GM12801 (cell line): ENCODE data around the gene DARS1.

Experiments used
- CTCF ChIP-seq: IDR thresholded peaks from one replicate; pipeline ENCODE4 v1.5.1; 2011; ENCODE audit warnings: control low read depth; ENCODE audit not compliant: insufficient read length; ENCODE audit errors: extremely low read depth

Gene DARS1

DNA sequence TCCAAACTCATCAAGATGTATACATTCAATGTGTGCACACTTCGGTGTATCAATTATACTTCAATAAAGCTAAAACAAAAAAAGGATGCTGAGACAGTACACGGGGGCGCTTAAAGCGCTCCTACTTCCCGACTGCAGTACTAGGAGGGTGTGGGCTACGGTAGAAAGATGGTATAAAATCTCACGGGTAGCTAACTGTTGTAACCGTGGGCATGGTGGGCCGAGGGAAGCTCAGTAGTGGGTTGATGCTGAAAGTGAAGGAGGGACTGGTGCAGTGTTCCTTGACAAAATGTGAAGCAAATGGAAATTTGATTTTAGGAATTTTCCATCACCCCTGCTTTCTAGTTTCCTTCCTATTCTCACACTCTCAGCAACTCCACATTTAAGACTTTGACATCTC is 42.6 kb upstream of the DARS1 start:
- TF ChIP-seq CTCF: no peak

DNA sequence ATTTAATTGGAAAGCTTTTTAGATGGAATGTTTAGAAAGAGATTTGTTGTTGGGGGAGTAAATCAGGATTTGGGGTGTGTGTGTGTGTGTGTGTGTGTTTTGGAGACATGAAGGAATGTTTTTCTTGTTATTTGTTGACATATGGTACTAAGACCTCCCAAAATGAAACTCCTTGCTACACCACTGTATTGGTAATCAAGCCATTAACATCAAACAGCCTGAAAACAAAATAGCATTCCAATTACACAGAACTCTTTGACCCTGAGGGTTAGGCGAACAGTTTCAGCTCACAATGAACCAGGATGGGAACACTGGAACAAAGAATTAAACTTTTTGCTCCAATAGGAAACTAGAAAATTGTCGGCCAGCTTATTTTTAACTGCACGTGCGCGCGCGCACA is 41.7 kb upstream of the DARS1 start:
- no peak for TF ChIP-seq CTCF

- no peak for TF ChIP-seq CTCF
These were observed 39.9 kb upstream of the DARS1 start for GRCh38 chr2:136025057-136025973.

DNA sequence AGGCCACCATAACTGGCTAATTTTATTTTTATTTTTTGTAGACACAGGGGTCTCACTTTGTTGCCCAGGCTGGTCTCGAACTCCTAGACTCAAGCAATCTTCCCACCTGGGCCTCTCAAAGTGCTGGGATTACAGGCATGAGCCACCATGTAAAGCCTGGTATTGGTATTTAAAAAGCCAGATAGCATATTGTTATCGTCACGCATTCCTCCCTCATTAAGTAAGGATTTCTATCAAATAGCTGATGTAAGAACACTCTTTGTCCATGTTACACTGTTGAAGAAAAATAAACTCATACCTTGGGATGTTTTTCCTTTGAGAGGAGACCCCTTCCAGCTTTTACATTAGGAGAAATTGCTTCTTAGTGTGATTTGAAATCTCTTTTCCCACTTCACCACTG is 39.2 kb upstream of the DARS1 start:
- no peak for TF ChIP-seq CTCF

DNA sequence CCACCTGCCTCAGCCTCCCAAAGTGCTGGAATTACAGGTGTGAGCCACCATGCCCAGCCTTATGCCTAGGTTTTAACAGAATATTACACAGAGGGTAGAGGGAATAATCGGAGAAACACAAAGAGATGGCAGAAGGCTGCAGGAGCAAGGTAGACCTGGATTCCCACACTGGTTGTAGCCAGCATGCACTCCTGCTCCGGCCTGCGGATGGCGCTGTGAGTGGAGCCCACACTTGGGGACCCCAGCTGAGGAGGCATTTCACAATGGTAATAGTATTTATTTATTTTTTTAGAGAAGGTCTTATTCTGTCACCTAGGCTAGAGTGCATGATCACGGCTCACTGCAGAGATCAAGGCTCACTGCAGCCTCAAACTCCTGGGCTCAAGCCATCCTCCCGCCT is 38.8 kb upstream of the DARS1 start:
- TF ChIP-seq CTCF: no peak

- no peak for TF ChIP-seq CTCF
These were observed 38.0 kb upstream of the DARS1 start for GRCh38 chr2:136023416-136023815.

- no peak for TF ChIP-seq CTCF
These were observed 37.1 kb upstream of the DARS1 start for GRCh38 chr2:136022396-136023146.
